Nephron (organoid): Measurements from ENCODE around the gene MICALL1.
A peak's percentile ranks its signal among the peaks of the same experiment; 100 is the strongest.

Experiments used
- H3K27ac Mint-ChIP-seq, 3 experiments: 2 replicates each; pipeline ENCODE4 v1.8.0; 2020; ENCODE audit warnings: mixed read lengths in 3 of 3, mild to moderate bottlenecking in 2 of 3, moderate library complexity in 1 of 3
- H3K27me3 Mint-ChIP-seq: 2 replicates; pipeline ENCODE4 v1.8.0; 2021; ENCODE audit warnings: low read depth, mild to moderate bottlenecking, moderate library complexity, mixed read lengths
- H3K36me3 Mint-ChIP-seq: 2 replicates; pipeline ENCODE4 v1.8.0; 2020; ENCODE audit warnings: low read depth, mixed read lengths
- H3K4me1 Mint-ChIP-seq: 2 replicates; pipeline ENCODE4 v1.8.0; 2020; ENCODE audit warnings: mixed read lengths
- H3K4me3 Mint-ChIP-seq, 3 experiments: 2 replicates each; pipeline ENCODE4 v1.8.0; 2020; ENCODE audit warnings: mild to moderate bottlenecking in 3 of 3, mixed read lengths in 3 of 3, moderate library complexity in 2 of 3
- H3K9me3 Mint-ChIP-seq: 2 replicates; pipeline ENCODE4 v1.8.0; 2020; ENCODE audit warnings: mixed read lengths
- TF ChIP-seq, protein P1 (sequence below), 3 experiments: fragments of 200-600 bp; sonication (generic); IDR thresholded peaks; one replicate each; pipeline ENCODE4 v1.5.0; 2021; ENCODE audit warnings: antibody characterized with exemption in 3 of 3; ENCODE audit not compliant: unreplicated experiment in 3 of 3

Gene MICALL1

DNA sequence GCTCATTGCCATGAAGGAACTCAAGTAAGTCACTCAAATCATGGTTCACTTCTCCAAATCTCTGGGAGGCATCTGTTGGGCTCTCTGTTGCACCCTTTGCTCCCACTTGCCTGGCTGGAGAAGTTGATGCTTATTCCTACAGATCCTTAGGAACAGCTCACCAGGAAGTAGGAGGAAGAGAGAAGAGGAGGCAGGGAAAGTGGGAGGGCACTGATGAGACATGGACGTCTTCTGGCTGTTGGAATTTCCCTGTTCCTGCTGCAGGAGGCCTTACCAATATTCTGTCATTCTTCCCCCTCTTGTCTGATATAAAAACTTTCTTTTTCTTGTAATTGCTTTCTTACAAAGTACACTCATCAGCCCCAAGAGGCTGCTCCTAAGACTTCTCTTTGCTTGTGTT lies 61.0 kb downstream of the MICALL1 start:
- no peaks in the 10 kb centered on the region for H3K9me3 Mint-ChIP-seq
- H3K4me3 Mint-ChIP-seq = no peak overlapping the region
- no peak overlapping the region for H3K27ac Mint-ChIP-seq
- H3K27me3 Mint-ChIP-seq = no peaks in the 10 kb centered on the region
- H3K4me1 Mint-ChIP-seq = peaks cover 27% of the 10 kb centered on the region
- TF ChIP-seq, protein P1, sequence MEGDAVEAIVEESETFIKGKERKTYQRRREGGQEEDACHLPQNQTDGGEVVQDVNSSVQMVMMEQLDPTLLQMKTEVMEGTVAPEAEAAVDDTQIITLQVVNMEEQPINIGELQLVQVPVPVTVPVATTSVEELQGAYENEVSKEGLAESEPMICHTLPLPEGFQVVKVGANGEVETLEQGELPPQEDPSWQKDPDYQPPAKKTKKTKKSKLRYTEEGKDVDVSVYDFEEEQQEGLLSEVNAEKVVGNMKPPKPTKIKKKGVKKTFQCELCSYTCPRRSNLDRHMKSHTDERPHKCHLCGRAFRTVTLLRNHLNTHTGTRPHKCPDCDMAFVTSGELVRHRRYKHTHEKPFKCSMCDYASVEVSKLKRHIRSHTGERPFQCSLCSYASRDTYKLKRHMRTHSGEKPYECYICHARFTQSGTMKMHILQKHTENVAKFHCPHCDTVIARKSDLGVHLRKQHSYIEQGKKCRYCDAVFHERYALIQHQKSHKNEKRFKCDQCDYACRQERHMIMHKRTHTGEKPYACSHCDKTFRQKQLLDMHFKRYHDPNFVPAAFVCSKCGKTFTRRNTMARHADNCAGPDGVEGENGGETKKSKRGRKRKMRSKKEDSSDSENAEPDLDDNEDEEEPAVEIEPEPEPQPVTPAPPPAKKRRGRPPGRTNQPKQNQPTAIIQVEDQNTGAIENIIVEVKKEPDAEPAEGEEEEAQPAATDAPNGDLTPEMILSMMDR (IDR thresholded peaks at IDR 0.05; ENCODE audit: unreplicated experiment in 3 of 3) = no peak
- peaks cover 32% of the 10 kb centered on the region for H3K36me3 Mint-ChIP-seq

DNA sequence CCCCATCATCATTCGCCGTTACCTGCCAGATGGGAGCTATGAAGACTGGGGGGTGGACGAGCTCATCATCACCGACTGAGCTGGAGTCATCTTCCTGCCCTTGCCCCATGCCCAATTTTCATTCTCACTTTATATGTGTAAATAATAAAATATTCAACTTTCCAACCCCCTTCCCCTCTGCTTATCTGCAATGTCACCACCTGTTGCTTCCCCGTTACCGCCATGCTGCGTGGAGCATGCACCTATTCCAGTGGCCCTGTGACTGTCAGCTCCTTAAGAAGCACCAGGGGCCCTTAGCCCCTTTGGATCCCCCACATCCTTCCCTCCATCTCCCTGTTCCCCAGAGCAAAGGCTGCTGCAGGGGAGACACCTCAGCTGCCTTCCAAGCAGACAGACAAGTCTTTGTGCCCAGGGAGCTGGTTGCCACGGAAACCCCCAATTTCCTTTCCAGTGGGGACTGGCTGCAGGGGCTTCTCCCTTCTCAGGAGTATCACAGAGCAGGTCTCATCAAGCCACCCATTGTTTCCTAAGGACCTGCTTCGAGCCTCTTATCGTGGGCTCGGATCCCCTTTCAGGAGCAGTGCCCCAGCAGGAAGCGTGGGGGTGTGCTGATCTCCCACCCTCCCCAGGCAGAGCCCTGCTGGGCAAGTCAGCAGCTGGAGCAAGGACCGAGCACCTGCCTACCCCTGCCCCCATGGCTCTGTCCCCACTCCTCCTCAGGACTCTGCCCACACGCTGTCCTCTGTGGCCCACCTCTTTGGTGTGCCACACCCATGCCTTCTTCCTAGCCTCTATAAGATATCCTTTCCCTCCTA lies 61.7 kb downstream of the MICALL1 start:
- Mint-ChIP-seq H3K4me1 (peaks cover 34% of the 10 kb centered on the region), H3K9me3 (no peaks in the 10 kb centered on the region), H3K4me3 (no peak overlapping the region), H3K27ac (no peak overlapping the region), H3K36me3 (peaks cover 29% of the 10 kb centered on the region), H3K27me3 (no peaks in the 10 kb centered on the region)
- TF ChIP-seq, protein P1 (IDR thresholded peaks at IDR 0.05; ENCODE audit: unreplicated experiment in 3 of 3) = no peak

DNA sequence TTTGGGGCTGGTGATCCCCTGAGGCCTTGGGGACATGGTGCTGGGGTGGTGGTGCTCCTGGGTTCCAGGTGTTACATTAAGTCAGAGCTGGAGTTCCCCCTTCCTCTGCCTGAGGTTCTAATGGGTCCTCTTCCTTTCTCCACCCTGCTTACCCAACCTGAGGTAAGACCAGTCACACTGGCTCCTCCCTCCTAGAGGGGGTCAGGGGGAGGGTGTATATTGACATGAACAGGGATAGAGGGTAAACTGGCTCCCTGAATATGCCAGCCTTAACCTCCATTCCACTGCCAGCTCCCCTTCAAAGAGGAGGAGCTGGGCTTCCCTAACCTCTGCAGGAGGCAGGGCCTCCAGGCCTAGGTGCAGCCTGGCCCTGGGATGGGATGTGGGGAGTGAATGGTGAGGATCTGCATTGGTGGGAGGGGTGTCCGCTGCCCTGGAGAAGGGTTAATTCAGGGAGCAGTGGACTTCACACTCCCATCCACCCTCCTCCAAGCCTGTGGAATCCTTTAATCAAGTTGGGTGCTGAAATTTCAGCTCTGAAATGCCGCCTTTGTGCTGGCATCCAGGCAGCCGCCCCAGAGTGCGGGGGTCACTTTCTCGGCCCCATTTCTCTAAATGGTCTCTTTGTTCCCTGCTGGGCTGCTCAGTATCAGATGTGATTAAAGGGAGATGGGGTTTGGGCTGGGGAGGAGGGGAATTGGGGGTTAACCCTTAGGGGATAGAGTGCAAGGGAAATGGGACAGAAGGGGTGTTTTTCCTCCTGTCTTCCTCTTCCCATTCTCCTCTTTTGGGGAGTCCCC lies 62.6 kb downstream of the MICALL1 start:
- TF ChIP-seq, protein P1 (IDR thresholded peaks at IDR 0.05; ENCODE audit: unreplicated experiment in 3 of 3) = no peak
- Mint-ChIP-seq H3K36me3 (peaks cover 29% of the 10 kb centered on the region), H3K27me3 (no peaks in the 10 kb centered on the region), H3K9me3 (no peaks in the 10 kb centered on the region), H3K27ac (no peak overlapping the region), H3K4me3 (no peak overlapping the region), H3K4me1 (peaks cover 35% of the 10 kb centered on the region)

DNA sequence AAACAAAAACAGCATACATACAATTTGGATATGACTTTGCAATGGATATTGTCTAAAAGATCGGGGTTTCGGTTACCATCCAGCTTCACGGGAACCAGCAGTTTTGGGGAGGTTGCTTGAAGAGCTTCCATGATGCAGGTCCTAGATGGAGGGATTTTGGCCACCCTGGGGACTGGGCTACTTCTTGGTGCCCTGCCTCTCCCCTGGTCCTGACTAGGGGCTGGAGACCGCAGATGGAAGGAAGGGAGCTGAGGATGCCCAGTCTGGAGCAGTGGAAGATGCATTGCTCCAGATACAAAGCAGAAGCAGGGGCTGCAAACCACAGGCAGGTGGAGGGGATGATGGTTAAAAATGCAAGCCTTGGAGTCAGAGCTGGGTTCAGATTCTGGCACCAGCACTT lies 64.8 kb downstream of the MICALL1 start:
- peaks cover 38% of the 10 kb centered on the region for H3K4me1 Mint-ChIP-seq
- H3K4me3 Mint-ChIP-seq = no peak overlapping the region
- H3K27me3 Mint-ChIP-seq = no peaks in the 10 kb centered on the region
- peaks cover 30% of the 10 kb centered on the region for H3K36me3 Mint-ChIP-seq
- peak overlapping the region; percentile 10 to 62 (median 61) for H3K27ac Mint-ChIP-seq
- TF ChIP-seq, protein P1 (IDR thresholded peaks at IDR 0.05; ENCODE audit: unreplicated experiment in 3 of 3) = no peak
- H3K9me3 Mint-ChIP-seq = no peaks in the 10 kb centered on the region

DNA sequence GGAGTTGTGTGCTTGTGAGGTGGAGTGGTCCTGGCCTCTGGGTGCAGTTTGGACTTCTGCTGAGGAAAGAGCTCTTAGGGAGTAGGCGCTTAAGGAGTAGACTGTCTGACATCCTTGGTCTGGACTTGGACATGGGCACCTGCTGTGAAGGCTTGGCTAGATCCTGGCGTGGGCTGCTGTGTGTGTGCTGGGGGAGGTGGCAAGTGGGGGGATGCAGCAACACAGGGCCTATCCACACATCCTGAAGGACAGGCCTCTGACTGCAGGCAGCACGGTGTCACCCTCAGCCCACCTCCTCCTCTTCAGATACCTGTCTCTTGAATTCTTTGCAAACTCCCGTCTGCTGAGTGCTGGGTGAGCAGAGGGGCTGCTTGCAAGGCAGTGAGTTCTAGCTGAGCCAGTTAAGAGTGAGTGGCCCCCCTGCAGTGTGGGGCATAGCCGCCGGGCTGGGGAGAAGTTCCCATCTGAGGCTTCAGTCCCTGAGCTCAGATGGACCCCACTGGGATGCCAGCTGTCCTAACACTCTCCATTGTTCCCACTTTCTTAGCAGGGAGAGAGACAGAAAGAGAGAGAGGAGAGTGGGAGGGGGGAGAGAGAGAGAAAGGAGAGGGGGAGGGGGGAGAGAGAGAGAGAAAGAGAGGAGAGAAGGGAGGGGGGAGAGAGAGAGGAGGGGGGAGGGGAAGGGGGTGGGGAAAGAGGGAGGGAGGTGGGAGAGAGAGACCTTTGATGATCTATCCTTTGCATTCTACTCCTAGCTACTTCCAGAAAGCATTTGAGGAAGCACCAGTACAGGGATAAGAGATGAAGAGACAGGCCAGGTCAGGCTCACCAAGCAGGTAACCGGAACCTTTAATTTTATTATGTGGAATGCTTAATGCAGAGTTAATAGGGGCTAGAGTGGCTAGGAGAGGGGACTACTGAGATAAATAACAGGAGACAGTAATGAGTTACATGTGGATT lies 65.7 kb downstream of the MICALL1 start:
- TF ChIP-seq, protein P1 (IDR thresholded peaks at IDR 0.05; ENCODE audit: unreplicated experiment in 3 of 3) = no peak
- Mint-ChIP-seq H3K4me3 (no peak overlapping the region), H3K9me3 (no peaks in the 10 kb centered on the region), H3K4me1 (peaks cover 35% of the 10 kb centered on the region), H3K27ac (peak overlapping the region; percentile 62 to 82 (median 64)), H3K36me3 (peaks cover 30% of the 10 kb centered on the region), H3K27me3 (no peaks in the 10 kb centered on the region)
